PC-3 (cell line): ENCODE data around the gene FTO. TPM values are rescaled to one million over a fixed set of nuclear protein-coding genes. Genes with fewer than 3 reads are reported as not detected.

Experiments
- ATAC-seq: fragments of 200-7000 bp; cut with Tn5 transposase; 2 replicates; pipeline ENCODE4 v1.9.1; 2020; ENCODE audit warnings: mild to moderate bottlenecking, moderate library complexity
- BruUV-seq: library from RNA; stranded (reverse); fragments of 400-500 nt; replicated peaks from 2 replicates; lab custom pipeline; 2021; lab: Mats Ljungman, UMichigan
- CTCF ChIA-PET: fragments of 300-600 bp; sonication (Branson Sonifier 250); formaldehyde crosslinking; loops from one replicate; lab custom pipeline; 2022; ENCODE audit warnings: antibody characterized with exemption; lab: Charles Lee
- POLR2A ChIA-PET: fragments of 300-600 bp; sonication (Branson Sonifier 250); formaldehyde crosslinking; loops from one replicate; lab custom pipeline; 2022; ENCODE audit warnings: antibody characterized with exemption; ENCODE audit not compliant: unreplicated experiment; lab: Charles Lee
- DNase-seq: peaks from one replicate; pipeline ENCODE4 v3.0.0-alpha.2; 2015
- H2AFZ ChIP-seq: fragments of 300-600 bp; sonication (generic); 2 replicates; pipeline ENCODE4 v1.6.0; 2016; ENCODE audit warnings: antibody characterized with exemption, low read length
- H3F3A ChIP-seq: fragments of 300-600 bp; sonication (generic); one replicate; pipeline ENCODE4 v1.6.0; 2017; ENCODE audit warnings: antibody characterized with exemption, low read length, control low read depth, mild to moderate bottlenecking; ENCODE audit not compliant: unreplicated experiment
- H3K27ac ChIP-seq: fragments of 300-600 bp; sonication (generic); 2 replicates; pipeline ENCODE4 v1.5.1; 2016; ENCODE audit warnings: mild to moderate bottlenecking, low read length
- H3K27me3 ChIP-seq: fragments of 300-600 bp; sonication (generic); 2 replicates; pipeline ENCODE4 v1.6.1; 2016; ENCODE audit warnings: low read length, mixed read lengths
- H3K36me3 ChIP-seq: fragments of 300-600 bp; sonication (generic); 2 replicates; pipeline ENCODE4 v1.6.1; 2016; ENCODE audit warnings: low read depth, mixed run types, low read length, mixed read lengths
- H3K4me1 ChIP-seq: fragments of 300-600 bp; sonication (generic); 2 replicates; pipeline ENCODE4 v1.5.1; 2016; ENCODE audit warnings: low read length; ENCODE audit not compliant: insufficient read depth
- H3K4me2 ChIP-seq: fragments of 300-600 bp; sonication (generic); 2 replicates; pipeline ENCODE4 v1.6.0; 2016; ENCODE audit warnings: low read length
- H3K4me3 ChIP-seq: fragments of 300-600 bp; sonication (generic); 2 replicates; pipeline ENCODE4 v1.5.1; 2016; ENCODE audit warnings: mild to moderate bottlenecking, low read length, mixed read lengths
- H3K79me2 ChIP-seq: fragments of 300-600 bp; sonication (generic); 2 replicates; pipeline ENCODE4 v1.6.1; 2017; ENCODE audit warnings: low read length, mixed read lengths
- H3K9ac ChIP-seq: fragments of 300-600 bp; sonication (generic); 2 replicates; pipeline ENCODE4 v1.6.0; 2016; ENCODE audit warnings: mild to moderate bottlenecking, low read length
- H3K9me2 ChIP-seq: fragments of 300-600 bp; sonication (generic); replicated peaks from 2 replicates; pipeline ENCODE4 v1.6.1; 2016; ENCODE audit warnings: mixed run types, low read length, mixed read lengths
- H3K9me3 ChIP-seq: fragments of 300-600 bp; sonication (generic); 2 replicates; pipeline ENCODE4 v1.6.1; 2016; ENCODE audit warnings: low read length, mixed read lengths
- H4K20me1 ChIP-seq: fragments of 300-600 bp; sonication (generic); 2 replicates; pipeline ENCODE4 v1.6.1; 2016; ENCODE audit warnings: low read length, mixed read lengths
- EZH2 ChIP-seq: fragments of 300-600 bp; sonication (generic); IDR thresholded peaks from one replicate; pipeline ENCODE4 v1.6.1; 2017; ENCODE audit warnings: antibody characterized with exemption, mild to moderate bottlenecking, low read length; ENCODE audit not compliant: unreplicated experiment
- EZH2phosphoT487 ChIP-seq: fragments of 300-600 bp; sonication (generic); IDR thresholded peaks from 2 replicates; pipeline ENCODE4 v1.6.1; 2018; ENCODE audit warnings: mild to moderate bottlenecking, antibody characterized with exemption, low read length, borderline replicate concordance
- intact Hi-C: fragments of 100-400 bp; cut with micrococcal nuclease; formaldehyde crosslinking; loops from 2 replicates; pipeline ENCODE4 v1.9.0; 2023
- total RNA-seq: library from RNA; depleted of rRNA; stranded (reverse); fragments of >200 nt; gene quantifications from 2 replicates; pipeline ENCODE4 v1.2.3, GENCODE V29; 2014
- TF ChIP-seq, protein P1 (sequence below): fragments of 300-600 bp; sonication (generic); conservative IDR thresholded peaks from 2 replicates; pipeline ENCODE4 v1.5.1; 2017; ENCODE audit warnings: antibody characterized with exemption, low read depth, mild to moderate bottlenecking, low read length

FTO gene
- total RNA-seq, 1 experiment from 2014 or later = 27.0 TPM

DNA sequence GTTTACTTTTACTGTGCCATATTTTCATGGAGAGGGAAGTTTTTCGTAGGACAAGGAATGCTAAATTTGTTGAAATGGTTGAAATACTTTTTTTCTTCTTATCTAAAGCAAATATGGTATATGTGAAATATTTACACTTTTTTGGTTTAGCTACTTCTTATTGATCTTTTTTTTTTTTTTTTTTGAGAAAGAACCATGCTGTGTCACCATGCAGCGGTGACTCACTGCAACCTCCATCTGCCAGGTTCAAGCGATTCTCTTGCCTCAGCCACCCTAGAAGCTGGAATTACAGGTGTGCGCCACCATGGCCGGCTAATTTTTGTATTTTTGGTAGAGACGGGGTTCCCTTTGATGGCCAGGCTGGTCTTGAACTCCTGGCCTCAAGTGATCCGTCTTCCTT, 100.5 kb downstream of the FTO start:
- Histone ChIP-seq H3F3A (no peaks in the 10 kb centered on the region), H3K9ac (no peak overlapping the region), H2AFZ (no peak overlapping the region), H3K4me1 (peaks cover 10% of the 10 kb centered on the region), H3K79me2 (peaks cover 35% of the 10 kb centered on the region), H3K9me2 (no peaks in the 10 kb centered on the region), H3K36me3 (no peaks in the 10 kb centered on the region), H3K4me3 (no peak overlapping the region), H3K27me3 (no peaks in the 10 kb centered on the region), H3K9me3 (no peaks in the 10 kb centered on the region), H3K4me2 (no peak overlapping the region), H3K27ac (no peak overlapping the region), H4K20me1 (no peaks in the 10 kb centered on the region)
- ChIA-PET POLR2A (no interaction called here), CTCF (no interaction called here)
- DNase-seq (no peak), ATAC-seq (no peak)
- BruUV-seq = no TSS peak
- TF ChIP-seq, protein P1, sequence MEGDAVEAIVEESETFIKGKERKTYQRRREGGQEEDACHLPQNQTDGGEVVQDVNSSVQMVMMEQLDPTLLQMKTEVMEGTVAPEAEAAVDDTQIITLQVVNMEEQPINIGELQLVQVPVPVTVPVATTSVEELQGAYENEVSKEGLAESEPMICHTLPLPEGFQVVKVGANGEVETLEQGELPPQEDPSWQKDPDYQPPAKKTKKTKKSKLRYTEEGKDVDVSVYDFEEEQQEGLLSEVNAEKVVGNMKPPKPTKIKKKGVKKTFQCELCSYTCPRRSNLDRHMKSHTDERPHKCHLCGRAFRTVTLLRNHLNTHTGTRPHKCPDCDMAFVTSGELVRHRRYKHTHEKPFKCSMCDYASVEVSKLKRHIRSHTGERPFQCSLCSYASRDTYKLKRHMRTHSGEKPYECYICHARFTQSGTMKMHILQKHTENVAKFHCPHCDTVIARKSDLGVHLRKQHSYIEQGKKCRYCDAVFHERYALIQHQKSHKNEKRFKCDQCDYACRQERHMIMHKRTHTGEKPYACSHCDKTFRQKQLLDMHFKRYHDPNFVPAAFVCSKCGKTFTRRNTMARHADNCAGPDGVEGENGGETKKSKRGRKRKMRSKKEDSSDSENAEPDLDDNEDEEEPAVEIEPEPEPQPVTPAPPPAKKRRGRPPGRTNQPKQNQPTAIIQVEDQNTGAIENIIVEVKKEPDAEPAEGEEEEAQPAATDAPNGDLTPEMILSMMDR = no peak
- TF ChIP-seq EZH2 (no peak), EZH2phosphoT487 (no peak)
- intact Hi-C loops = no loop called here

DNA sequence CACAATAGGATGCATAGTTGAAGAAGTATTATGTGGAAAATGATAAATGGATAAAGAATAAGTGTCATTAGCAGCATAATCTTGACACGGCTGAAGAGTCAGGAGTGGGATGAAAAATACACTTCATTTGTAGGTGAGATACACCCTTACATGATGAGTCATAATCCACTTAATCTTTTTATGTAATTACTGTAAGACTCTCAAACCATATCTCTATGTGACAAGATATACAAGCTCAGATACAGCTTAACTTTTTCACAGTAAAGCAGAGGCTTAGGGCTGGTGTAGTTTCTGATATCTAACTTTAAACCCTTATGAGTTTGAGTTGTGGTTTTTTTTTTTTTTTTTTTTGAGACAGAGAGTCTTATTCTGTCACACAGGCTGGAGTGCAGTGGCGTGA, 101.2 kb downstream of the FTO start:
- no peak for ATAC-seq
- H2AFZ ChIP-seq = no peak overlapping the region

DNA sequence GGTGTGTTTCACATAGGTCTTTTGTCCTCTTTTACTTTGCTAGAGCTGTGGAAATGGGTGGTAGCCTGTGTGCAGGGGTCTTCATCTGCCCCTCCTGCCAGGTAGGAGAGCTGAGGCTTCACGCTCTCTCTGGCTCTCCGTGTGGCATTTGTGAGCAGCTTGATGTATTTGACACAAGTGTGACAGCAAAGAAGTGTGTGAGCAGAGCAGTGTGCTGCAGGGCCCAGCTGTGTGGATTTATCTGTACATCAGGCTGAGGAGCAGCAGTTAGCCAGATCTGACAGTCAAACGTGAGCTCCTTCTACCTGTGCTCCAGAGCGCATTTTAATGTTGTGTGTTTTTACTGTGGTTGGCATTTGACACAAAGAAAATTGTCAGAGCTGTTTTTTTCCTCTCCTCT, 101.8 kb downstream of the FTO start:
- peaks cover 12% of the 10 kb centered on the region for H3K4me1 ChIP-seq
- H2AFZ ChIP-seq = no peak overlapping the region
- no peaks in the 10 kb centered on the region for H3K9me2 ChIP-seq
- no peaks in the 10 kb centered on the region for H3K27me3 ChIP-seq
- no peaks in the 10 kb centered on the region for H4K20me1 ChIP-seq
- H3K4me2 ChIP-seq = no peak overlapping the region
- no peaks in the 10 kb centered on the region for H3K9me3 ChIP-seq
- BruUV-seq = no TSS peak
- ChIA-PET CTCF (no interaction called here), POLR2A (no interaction called here)
- DNase-seq (no peak), ATAC-seq (no peak)
- TF ChIP-seq EZH2 (no peak), EZH2phosphoT487 (no peak)
- TF ChIP-seq, protein P1 = no peak
- H3K79me2 ChIP-seq = peaks cover 35% of the 10 kb centered on the region
- H3K4me3 ChIP-seq = no peak overlapping the region
- no peaks in the 10 kb centered on the region for H3F3A ChIP-seq
- no peaks in the 10 kb centered on the region for H3K36me3 ChIP-seq
- no peak overlapping the region for H3K9ac ChIP-seq
- intact Hi-C loops = no loop called here
- no peak overlapping the region for H3K27ac ChIP-seq

More for the DNA sequence above, 101.2 kb downstream of the FTO start:
- intact Hi-C loops = no loop called here
- Histone ChIP-seq H3K4me2 (no peak overlapping the region), H3K79me2 (peaks cover 33% of the 10 kb centered on the region), H3K9me2 (no peaks in the 10 kb centered on the region), H3K27ac (no peak overlapping the region), H3K9me3 (no peaks in the 10 kb centered on the region), H3K27me3 (no peaks in the 10 kb centered on the region), H4K20me1 (no peaks in the 10 kb centered on the region), H3K9ac (no peak overlapping the region), H3K36me3 (no peaks in the 10 kb centered on the region), H3F3A (no peaks in the 10 kb centered on the region), H3K4me1 (peaks cover 12% of the 10 kb centered on the region), H3K4me3 (no peak overlapping the region)
- TF ChIP-seq, protein P1 = no peak
- CTCF ChIA-PET = no interaction called here
- POLR2A ChIA-PET = no interaction called here
- no TSS peak for BruUV-seq
- no peak for DNase-seq
